ENCODE results near the gene RYR3.

RYR3 gene

DNA sequence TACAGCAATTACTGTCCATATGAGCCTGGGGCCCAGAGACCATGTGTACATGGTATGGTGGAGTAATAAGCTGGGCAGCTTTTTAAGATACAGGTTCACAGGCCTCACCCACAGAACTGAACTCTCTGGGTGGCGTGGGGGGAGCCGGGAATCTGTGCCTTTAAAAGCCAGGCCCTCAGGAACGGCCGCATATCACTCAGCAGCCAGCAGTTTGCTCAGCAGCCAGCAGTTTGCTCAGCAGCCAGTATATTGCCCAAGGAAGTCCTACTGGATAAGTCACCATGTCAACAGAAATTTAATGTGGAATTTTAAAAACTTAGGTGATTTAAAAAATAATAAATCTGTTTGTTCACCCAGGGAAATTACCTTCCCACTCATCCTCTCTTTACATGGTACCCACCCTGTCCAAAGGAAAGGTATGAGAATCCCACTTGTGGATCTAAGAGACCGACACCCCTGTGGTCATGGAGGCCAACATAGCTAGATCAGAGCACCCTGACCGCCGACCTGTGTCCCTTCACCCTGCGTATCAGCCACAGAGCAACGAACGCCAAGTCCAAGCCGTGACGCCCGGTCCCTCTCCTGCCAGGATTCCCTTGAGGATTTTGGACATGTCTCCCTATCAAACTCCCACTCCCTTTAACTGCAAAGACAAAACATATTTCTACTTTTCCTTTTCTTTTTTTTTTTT is 561.8 kb downstream of the RYR3 start:
- DNase-seq (ENCODE audit: low read depth): no peak

DNA sequence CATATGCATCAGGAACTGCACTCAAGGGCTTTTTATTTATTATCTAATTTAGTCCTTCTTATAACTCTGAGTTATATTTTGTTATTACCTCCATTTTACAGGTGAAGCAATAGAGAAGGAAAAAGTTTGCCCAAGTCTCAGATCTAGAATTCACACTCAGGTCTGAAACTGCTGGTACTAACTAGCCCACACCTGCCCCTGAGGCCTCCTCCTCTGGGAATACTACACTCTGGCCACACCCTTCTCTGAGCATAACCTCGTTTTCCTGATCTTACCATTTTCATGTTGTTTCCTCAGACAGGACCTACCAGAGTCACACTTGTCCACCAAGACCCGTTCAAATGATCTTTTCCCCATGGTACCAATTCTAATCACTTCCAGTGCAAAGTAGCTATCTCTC is 563.4 kb downstream of the RYR3 start:
- DNase-seq (ENCODE audit: low read depth): no peak

DNA sequence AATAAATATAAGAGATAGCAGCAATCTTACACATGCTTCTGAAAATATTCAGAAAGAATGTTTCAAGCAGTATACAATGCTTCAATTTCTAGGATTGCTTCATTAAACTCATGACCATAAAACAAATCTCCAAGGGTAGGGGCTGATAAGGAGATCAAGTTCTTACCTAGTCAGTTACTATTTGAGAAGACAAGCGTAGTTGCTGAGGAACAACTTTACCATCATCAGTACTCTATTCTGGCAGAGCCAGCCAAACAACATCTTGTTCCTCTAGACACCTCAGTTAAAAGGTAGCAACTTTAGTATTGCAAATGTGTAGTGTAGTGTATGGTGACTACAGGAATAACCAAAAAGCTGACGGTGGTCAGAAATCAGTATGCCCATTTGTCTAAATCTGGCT is 572.2 kb downstream of the RYR3 start:
- DNase-seq (ENCODE audit: low read depth): no peak

DNA sequence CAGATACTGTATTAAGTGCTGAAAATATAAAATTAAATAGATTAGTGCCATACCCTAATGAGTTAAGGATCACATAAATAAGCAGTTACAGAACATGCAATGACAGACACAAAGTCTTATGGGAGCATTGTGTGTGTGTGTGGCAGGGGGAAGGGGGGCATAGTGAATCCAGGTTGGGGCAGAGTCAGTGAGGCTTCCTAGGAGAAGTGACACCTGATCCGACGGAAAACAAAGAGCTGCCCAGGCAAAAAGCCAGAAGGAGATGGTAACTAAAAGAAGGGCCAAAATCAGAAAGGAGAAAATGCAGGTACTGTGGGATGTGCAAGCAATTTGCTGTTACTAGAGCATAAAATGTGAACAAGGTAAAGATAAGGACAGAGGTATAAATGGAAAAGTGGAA is 577.4 kb downstream of the RYR3 start:
- no peak for DNase-seq (ENCODE audit: low read depth)

DNA sequence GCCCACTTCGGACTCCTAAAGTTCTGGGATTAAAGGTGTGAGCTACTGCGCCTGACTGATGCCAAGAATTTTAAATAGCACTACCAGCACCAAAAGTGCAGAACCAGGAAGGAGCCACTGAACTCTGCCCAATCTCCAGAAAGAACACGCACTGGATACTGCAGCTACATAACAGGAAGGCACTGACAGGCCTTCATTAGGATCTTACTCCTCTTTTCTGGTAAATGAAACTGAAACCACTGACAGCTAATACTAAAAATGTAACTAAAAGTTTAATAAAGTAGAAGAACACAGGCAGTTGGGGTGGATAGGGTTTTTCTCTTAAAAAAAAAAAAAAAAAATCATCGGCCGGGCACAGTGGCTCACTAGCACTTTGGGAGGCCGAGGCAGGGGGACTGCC is 583.4 kb downstream of the RYR3 start:
- no peak for DNase-seq (ENCODE audit: low read depth)

DNA sequence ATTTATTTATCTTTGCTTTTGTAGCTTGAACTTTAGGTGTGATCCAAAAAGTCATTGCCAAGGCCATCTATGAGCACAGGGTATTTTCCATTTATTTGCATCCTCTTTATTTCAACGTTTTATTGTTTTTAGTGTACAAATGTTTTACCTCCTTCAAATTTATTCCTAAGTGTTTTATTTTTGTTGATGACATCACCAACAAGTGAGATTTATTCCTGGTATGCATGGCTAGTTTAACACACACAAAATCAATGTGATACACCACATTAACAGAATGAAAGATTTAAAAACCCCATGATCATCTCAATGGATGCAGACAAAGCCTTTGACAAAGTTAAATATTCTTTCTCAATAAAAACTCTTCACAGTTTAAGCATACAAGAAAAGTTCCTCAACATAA is 591.3 kb downstream of the RYR3 start:
- no peak for DNase-seq (ENCODE audit: low read depth)

DNA sequence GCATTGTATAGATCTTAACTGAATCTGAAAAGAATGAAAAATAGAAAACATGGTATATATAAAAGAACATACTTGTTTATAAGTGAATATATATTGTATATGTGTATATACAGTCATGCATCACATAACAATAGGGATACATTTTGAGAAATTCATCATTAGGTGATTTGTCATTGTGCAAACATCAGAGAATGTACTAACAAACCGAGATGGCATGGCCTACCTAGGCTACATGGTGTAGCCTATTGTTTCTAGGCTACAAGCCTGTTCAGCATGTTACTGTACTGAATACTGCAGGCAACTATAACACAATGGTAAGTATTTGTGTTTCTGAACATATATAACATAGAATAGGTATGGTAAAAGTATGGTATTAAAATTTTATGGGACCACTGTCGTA is 592.9 kb downstream of the RYR3 start:
- DNase-seq (ENCODE audit: low read depth): no peak

DNA sequence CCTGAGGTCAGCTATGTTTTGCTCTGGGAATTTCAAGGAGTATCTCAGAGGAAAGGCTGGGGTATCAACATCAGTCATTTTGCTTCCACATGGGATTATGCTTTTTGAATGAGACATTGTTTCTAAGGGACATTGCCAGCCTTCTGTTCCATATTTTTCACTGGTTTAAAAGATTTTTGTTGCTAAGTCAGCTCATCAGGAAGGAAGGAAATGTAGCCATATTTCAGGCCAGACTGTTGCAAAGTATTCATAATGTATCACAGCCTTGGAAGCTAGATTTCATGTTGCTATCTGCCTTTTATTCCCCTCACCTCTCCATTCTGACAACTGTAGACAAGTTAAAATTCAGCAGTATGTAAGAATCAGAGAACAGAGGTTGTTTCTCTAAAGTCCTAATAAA is 596.6 kb downstream of the RYR3 start:
- DNase-seq (ENCODE audit: low read depth): no peak

DNA sequence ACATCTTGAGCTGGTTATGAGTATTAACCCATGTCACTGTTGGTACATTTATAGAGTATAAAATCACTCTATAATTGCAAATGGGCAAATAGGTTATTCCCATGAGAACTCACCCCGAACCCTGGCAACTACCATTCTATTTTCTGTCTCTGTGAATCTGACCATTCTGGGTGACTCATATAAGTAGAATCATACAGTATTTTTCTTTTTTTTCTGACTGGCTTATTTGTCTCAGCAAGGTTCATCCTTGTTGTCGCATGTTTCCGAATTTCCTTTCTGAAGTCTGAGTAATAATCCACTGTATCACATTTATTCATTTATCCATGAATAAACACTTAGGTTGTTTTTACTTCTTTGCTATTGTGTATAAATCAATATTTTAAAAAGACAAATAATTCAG is 597.6 kb downstream of the RYR3 start:
- DNase-seq (ENCODE audit: low read depth): no peak

DNA sequence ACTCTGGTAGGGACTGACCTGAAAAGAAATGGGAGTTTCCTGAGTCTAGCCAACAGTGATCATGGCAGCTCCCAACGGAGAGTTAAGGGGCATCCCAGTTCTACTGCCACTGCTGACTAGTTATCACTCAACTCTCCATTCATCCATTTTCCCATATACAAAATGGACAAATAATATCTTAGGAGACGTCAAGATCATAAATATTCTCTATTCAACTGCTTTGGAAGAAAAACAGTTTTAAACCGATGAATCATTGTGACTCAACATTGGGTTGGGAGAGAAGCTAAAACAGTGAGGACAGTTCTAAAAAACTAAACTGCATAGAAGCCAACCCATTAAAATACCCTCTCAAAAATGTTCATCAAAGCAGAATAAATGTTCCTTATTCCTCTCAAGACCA is 600.0 kb downstream of the RYR3 start:
- DNase-seq (ENCODE audit: low read depth): no peak

DNA sequence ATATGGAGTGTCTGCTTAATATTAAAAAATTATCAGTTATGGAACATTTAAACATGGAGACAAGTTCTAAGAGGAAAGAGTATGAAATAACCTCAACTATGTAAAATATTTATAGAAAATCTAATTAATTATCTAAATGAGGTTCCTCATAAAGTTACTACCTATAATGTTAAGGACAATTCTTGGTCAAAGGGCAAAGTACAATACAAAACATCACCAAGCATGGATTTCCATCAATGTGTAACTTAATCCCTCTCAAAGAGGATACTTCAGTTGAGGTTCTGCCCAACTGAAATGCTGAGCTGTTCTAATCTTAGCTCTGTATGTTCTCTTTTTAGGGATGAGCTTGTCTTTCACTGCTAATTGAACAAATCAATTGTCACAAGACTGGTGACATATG is 601.6 kb downstream of the RYR3 start:
- no peak for DNase-seq (ENCODE audit: low read depth)

DNA sequence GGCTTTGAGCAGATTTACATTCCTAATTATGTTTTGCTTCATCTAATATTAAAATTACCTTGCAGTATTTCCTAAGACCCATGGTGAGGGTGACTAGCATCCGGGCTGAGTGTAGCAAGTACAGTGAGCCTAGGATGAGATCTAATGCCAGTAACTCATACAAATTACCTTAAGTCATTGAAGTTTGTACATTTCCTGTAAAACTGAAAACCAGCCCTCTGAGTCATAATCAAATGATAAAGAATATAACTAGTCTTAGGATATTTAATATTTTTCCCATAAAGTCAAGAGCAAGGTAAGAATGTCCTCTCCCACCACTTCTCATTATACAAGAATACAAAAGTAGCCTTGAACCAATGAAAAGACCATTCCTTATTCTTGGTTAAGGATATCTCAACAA is 602.7 kb downstream of the RYR3 start:
- DNase-seq (ENCODE audit: low read depth): no peak

All from stimulated activated CD8-positive, alpha-beta memory T cell treated with anti-CD3 and anti-CD28 coated beads, Interleukin-4, amount 100 ng/mL, for 24 hours (primary cell).